ENCODE measurements around the gene CCR5.

DNA sequence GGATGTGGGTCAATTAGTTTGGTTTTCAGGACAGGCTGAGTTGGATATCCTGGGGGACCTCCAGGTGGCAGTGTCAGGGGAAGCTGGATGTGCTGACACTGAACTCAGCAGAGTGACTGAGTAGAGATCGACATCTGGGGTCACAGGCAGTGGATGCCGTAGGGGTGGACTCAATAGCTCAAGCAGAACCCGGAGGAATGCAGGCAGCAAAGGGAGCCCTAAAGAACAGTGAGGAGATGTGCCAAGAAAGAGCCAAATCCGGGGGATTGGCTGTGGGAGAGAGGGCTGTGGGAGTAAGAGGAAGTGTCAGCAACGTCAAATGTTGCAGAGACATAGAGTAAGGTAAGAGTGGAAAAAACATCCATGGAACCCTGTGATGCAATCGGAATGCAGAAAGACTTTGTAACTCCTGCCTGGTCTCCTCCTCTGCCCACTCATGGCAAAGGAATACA, 24.5 kb downstream of the CCR5 start:
- TF ChIP-seq CTCF (IDR thresholded peaks at IDR 0.05; ENCODE audit: low read length), result no peak
- TF ChIP-seq EZH2 (IDR thresholded peaks at IDR 0.05; ENCODE audit: borderline replicate concordance, low read length), result no peak
